Stomach (tissue), 9 donors: ENCODE measurements around the gene TDRD7. TPM values are rescaled to one million over a fixed set of nuclear protein-coding genes. Genes with fewer than 3 reads are reported as not detected.

Experiments
- DNase-seq, 2 donors: peaks; one replicate each; pipeline versions ENCODE4 v3.0.0 to v3.0.0-alpha.2; 2013 to 2019
- H3K27ac ChIP-seq, 5 donors: fragments of 200-600 bp in 4 of 5; sonication (generic) in 4 of 5; one replicate each; pipeline ENCODE4 v1.5.1; 2013 to 2019; ENCODE audit warnings: mild to moderate bottlenecking in 1 of 5, moderate library complexity in 1 of 5
- H3K27me3 ChIP-seq, 3 donors: fragments of 200-600 bp; sonication (generic); one replicate each; pipeline ENCODE4 v1.5.1; 2017 to 2019; ENCODE audit warnings: mixed run types in 1 of 3
- H3K36me3 ChIP-seq, 4 donors: fragments of 200-600 bp; sonication (generic); 1 replicate in 3 of 4; 2 replicates in 1 of 4; pipeline ENCODE4 v1.5.1; 2016 to 2019
- H3K4me1 ChIP-seq, 4 donors: fragments of 200-600 bp; sonication (generic); one replicate each; pipeline ENCODE4 v1.5.1; 2016 to 2019
- H3K4me3 ChIP-seq, 4 donors: fragments of 200-600 bp; sonication (generic) in 3 of 4; one replicate each; pipeline ENCODE4 v1.5.1; 2016 to 2019; ENCODE audit warnings: mild to moderate bottlenecking in 1 of 4
- H3K9me3 ChIP-seq, 4 donors: fragments of 200-600 bp; sonication (generic); one replicate each; pipeline ENCODE4 v1.5.1; 2016 to 2019
- EP300 ChIP-seq: sonication (generic); formaldehyde crosslinking; IDR thresholded peaks from one replicate; pipeline ENCODE4 v1.6.1; 2017; ENCODE audit warnings: antibody characterized with exemption
- POLR2A ChIP-seq, 4 donors: fragments of 450-650 bp; IDR thresholded peaks; one replicate each; pipeline ENCODE4 v1.6.1; 2016; ENCODE audit warnings: antibody characterized with exemption in 4 of 4, control low read depth in 2 of 4, mild to moderate bottlenecking in 1 of 4, moderate library complexity in 1 of 4
- POLR2AphosphoS5 ChIP-seq, 3 donors: sonication (generic); formaldehyde crosslinking; IDR thresholded peaks; one replicate each; pipeline ENCODE4 v1.6.1; 2016; ENCODE audit warnings: antibody characterized with exemption in 3 of 3
- WGBS, 5 donors: extraction: QIAGEN DNeasy Blood & Tissue Kit in 3 of 5; methylation state at CpG; one replicate each; pipeline versions ENCODE4 v1.1.5 to v1.1.7; 2013 to 2018; 5-methylcytosine and 5-hydroxymethylcytosine counted together
- intact Hi-C: fragments of 100-400 bp; cut with DNase I; formaldehyde crosslinking; loops from one replicate; pipeline ENCODE4 v1.15.1; 2023; ENCODE audit warnings: low total_unique reads
- polyA plus RNA-seq, 3 donors: library from polyadenylated mRNA; stranded (reverse); fragments of 200-250 nt; gene quantifications; one replicate each; pipeline ENCODE4 v1.2.3, GENCODE V29; 2013
- total RNA-seq, 5 donors: library from RNA; depleted of rRNA; stranded (reverse); fragments of >200 nt; gene quantifications; one replicate each; pipeline versions ENCODE4 v1.1.0 to v1.2.3, GENCODE V29; 2014 to 2016
- TF ChIP-seq, protein P1 (sequence below), 7 experiments: fragments of 450-650 bp in 4 of 7; fragments of 200-600 bp in 3 of 7; sonication (generic) in 3 of 7; IDR thresholded peaks; one replicate each; pipeline ENCODE4 v1.5.1; 2016 to 2019; ENCODE audit warnings: antibody characterized with exemption in 7 of 7, control low read depth in 2 of 7, mild to moderate bottlenecking in 1 of 7
- donor health status: healthy with polysubstance abuse.
- donor health status: Bipolar disorder and iron deficiency.
- donor health status: healthy.

Gene TDRD7
- total and polyA plus RNA-seq, 8 donors, result 4.7 to 20.1 (median 9.1) TPM

DNA sequence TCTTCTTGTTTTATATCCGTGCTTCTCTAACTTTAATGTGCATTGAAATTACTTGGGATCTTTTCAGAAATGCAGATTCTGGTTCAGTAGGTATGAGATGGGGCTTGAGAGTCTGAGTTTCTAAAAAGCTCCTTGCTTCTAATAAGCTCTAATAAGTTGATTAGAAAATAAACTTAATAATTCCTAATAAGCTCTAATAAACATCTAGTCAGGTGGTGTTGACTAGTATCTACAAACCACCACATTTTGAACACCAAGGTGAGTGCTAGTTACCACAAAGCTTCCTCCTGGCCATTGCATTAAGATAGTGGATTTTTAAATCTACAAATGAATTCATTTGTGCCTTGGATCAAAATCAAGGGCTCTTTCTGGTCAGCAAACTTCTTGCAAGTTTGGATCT, 94.9 kb downstream of the TDRD7 start:
- WGBS, 5 donors, result 81 to 92% (median 84%) methylated on average over 1 of the region's 1 CpG
- TF ChIP-seq, protein P1, sequence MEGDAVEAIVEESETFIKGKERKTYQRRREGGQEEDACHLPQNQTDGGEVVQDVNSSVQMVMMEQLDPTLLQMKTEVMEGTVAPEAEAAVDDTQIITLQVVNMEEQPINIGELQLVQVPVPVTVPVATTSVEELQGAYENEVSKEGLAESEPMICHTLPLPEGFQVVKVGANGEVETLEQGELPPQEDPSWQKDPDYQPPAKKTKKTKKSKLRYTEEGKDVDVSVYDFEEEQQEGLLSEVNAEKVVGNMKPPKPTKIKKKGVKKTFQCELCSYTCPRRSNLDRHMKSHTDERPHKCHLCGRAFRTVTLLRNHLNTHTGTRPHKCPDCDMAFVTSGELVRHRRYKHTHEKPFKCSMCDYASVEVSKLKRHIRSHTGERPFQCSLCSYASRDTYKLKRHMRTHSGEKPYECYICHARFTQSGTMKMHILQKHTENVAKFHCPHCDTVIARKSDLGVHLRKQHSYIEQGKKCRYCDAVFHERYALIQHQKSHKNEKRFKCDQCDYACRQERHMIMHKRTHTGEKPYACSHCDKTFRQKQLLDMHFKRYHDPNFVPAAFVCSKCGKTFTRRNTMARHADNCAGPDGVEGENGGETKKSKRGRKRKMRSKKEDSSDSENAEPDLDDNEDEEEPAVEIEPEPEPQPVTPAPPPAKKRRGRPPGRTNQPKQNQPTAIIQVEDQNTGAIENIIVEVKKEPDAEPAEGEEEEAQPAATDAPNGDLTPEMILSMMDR (IDR thresholded peaks at IDR 0.05), result no peak
- DNase-seq, result no peak
- intact Hi-C loops, result no loop called here
- Histone ChIP-seq H3K27me3 (peaks cover 0 to 16% (median 11%) of the 10 kb centered on the region in 3 donors), H3K9me3 (no peaks in the 10 kb centered on the region), H3K27ac (no peak overlapping the region), H3K4me1 (peaks cover 23 to 63% (median 38%) of the 10 kb centered on the region in 4 donors), H3K36me3 (peaks cover 0 to 4% (median 0%) of the 10 kb centered on the region in 4 donors), H3K4me3 (no peak overlapping the region)

GRCh38 chr9:97507428-97507984, 95.6 kb downstream of the TDRD7 start:
- Histone ChIP-seq H3K36me3 (peaks cover 0 to 4% (median 0%) of the 10 kb centered on the region in 4 donors), H3K4me1 (peaks cover 19 to 56% (median 33%) of the 10 kb centered on the region in 4 donors), H3K9me3 (no peaks in the 10 kb centered on the region), H3K4me3 (no peak overlapping the region), H3K27ac (no peak overlapping the region), H3K27me3 (peaks cover 0 to 8% (median 4%) of the 10 kb centered on the region in 3 donors)
- intact Hi-C loops, result no loop called here
- DNase-seq, result no peak
- 91 to 95% (median 94%) methylated on average over 5 of the region's 5 CpGs for WGBS, 5 donors
- TF ChIP-seq EP300 (no peak), POLR2AphosphoS5 (IDR thresholded peaks at IDR 0.05) (no peak), POLR2A (IDR thresholded peaks at IDR 0.05) (no peak)
- TF ChIP-seq, protein P1 (IDR thresholded peaks at IDR 0.05), result no peak

DNA sequence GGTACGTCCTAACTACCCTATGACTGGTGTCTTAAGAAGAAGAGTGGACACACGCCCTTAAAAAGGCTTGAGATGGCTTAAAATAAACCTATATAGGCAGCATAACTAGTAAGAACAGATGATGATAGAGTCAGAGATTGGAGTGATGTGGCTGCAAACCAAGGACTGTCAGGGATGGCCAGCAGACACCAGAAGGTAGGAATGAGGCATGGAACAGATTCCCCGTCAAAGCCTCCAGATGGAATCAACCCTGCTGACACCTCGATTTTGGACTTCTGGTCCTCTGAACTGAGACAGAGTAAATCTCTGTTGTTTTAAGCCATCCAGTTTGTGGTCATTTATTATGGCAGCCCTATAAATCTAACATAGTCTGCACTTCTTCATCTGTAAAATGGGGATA, 97.0 kb downstream of the TDRD7 start:
- Histone ChIP-seq H3K4me3 (no peak overlapping the region), H3K27me3 (no peaks in the 10 kb centered on the region), H3K4me1 (peaks cover 8 to 43% (median 23%) of the 10 kb centered on the region in 4 donors), H3K9me3 (no peaks in the 10 kb centered on the region), H3K36me3 (peaks cover 0 to 4% (median 0%) of the 10 kb centered on the region in 4 donors), H3K27ac (no peak overlapping the region)
- no peak for TF ChIP-seq POLR2A (IDR thresholded peaks at IDR 0.05)
- TF ChIP-seq, protein P1 (IDR thresholded peaks at IDR 0.05), result no peak
- no peak for TF ChIP-seq EP300
- TF ChIP-seq POLR2AphosphoS5 (IDR thresholded peaks at IDR 0.05), result no peak
- 66 to 90% (median 81%) methylated on average over 4 of the region's 4 CpGs for WGBS, 5 donors
- DNase-seq, result no peak
- intact Hi-C loops, result no loop called here

GRCh38 chr9:97510797-97511654, 99.1 kb downstream of the TDRD7 start:
- H3K4me1 ChIP-seq, result peaks cover 0 to 22% (median 8%) of the 10 kb centered on the region in 4 donors
- H3K36me3 ChIP-seq, result peaks cover 0 to 4% (median 0%) of the 10 kb centered on the region in 4 donors
- 70 to 85% (median 79%) methylated on average over 10 of the region's 10 CpGs for WGBS, 5 donors
- no peaks in the 10 kb centered on the region for H3K9me3 ChIP-seq
- no peaks in the 10 kb centered on the region for H3K27me3 ChIP-seq
- TF ChIP-seq POLR2AphosphoS5 (IDR thresholded peaks at IDR 0.05) (peak in 1 of 3 donors; percentile 40), POLR2A (IDR thresholded peaks at IDR 0.05) (no peak), EP300 (no peak)
- TF ChIP-seq, protein P1 (IDR thresholded peaks at IDR 0.05), result no peak
- no peak for DNase-seq
- no peak overlapping the region for H3K4me3 ChIP-seq
- intact Hi-C loops, result no loop called here
- peak overlapping the region in 1 of 5 donors; percentile 26 for H3K27ac ChIP-seq
